ACHN (cell line): ENCODE data around the gene AGER.
A peak's percentile ranks its signal among the peaks of the same experiment; 100 is the strongest.

Experiments
- DNase-seq: peaks from one replicate; pipeline ENCODE4 v3.0.0-alpha.2; 2015
- in situ Hi-C: cut with HindIII; loops from 2 replicates; pipeline ENCODE4 v1.10.0; 2017; ENCODE audit warnings: low sequenced_read_pairs, low pct_ligation_motif_present, low pct_unique_long_range_greater_than_20kb

The AGER gene

DNA sequence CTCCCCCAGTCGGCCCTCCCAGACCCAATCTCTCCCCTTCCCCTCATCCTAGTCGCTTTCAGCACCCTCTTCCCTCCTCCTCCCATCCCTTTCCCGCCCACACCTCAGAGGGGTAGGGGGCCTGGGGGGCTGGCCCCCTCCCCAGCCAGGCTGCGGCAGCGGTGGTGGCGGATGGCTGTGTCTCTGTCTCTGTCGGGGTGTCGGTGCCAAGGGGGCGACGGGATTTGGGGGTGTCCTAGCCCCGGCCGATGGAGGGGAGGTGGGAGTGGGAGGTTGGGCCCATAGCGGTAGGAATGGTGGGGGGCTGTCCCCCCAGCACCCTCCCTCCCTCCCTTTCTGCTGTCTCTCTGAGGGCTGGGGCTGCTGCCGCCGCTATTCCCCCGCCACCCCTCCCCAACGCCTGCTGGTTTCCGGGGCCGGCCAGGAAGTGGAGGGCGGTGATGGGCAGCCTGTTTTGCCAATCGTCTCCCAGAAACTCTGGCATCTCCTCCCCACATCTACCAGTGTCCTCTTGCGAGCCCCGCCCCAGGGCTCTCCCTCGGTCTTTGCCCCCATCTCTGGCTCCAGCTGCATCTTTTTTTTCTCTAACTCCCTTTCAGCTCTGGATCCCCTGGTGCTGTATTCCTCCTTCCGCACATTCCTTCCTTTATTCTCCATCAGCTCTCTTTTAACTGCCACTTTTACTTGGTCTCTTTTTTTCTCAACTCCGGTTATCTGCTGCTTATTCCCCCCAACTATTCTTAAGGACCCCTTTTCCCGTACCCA is 8.2 kb downstream of the AGER start, which contains the start of gene AGPAT1:
TSS of gene AGPAT1 (minus strand) at position 374 of the 765 bp plus-strand sequence. CDS start 4,588 bp downstream, outside the sequence.
- in situ Hi-C loops, result no loop called here
- peak; percentile 91 for DNase-seq

DNA sequence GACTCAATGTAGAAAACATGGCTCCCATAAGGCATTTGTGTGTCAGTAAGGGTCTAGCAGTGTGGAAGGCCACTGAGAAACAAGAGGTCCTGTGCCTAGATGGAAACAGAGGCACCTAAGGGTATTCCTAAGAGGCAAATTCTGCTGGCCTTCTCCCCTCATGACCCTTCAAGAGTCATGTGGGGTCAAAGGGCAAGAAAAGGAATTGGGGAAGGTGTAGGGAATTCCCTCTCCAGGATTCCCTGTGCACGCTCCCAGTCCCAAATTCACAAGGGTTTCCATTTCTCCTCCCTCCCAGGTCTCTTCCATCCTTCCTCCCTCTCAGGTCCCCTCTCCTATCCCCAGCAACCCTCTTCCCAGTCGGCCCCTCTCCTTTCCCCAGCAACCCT is 8.7 kb downstream of the AGER start:
- in situ Hi-C loops, result no loop called here
- no peak for DNase-seq

DNA sequence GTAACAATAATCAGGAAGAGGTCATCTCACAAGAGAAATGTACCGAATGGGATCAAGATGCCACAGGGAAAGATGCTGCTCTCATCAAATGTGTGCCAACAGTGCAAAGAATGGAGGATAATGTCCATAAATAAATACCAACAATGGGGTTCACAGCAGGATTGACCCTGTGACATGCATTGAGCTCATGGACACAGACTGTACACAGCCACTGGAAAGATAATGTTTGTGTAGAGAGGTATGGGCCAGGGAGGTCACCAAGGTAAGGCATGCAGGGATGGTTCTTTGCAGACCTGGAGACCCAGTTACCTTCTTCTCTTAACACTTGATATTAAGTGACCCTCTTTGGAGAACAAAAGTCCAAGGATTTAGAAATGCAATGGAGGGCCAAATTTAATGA is 9.6 kb downstream of the AGER start:
- in situ Hi-C loops, result no loop called here

DNA sequence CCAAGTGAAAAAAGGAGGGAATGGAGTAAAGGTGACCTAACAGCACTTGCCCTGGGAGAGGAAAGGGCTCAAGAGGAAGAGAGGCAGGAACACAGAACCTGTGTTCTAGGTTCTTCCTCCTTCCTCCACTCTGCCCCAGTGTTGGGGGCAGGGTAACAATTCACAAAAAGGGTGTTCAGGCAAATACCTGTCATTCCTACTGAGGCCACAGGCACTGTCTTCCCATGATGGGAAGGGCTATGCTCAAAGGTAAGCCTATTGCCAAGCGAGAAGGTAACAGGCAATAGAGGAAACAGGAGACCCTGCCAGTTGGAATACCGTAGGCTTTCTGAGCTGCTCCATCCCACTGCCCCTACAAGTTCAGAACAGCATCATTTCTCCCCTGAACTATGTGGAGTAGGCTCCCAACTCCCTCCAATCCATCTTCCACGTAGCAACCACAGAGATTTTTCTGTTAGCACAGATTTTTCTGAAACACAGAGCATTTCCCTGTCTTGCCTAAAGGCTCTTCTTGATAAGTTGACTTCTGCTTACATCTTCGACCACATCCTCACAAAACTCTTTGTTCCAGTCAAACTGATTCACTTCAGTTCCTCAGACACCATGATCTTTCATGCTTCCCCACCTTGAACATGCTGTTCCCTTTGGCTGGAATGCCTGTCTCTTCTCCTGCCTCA is 10.9 kb downstream of the AGER start:
- no peak for DNase-seq
- in situ Hi-C loops, result no loop called here

More for the DNA sequence above, 9.6 kb downstream of the AGER start:
- DNase-seq, result no peak

DNA sequence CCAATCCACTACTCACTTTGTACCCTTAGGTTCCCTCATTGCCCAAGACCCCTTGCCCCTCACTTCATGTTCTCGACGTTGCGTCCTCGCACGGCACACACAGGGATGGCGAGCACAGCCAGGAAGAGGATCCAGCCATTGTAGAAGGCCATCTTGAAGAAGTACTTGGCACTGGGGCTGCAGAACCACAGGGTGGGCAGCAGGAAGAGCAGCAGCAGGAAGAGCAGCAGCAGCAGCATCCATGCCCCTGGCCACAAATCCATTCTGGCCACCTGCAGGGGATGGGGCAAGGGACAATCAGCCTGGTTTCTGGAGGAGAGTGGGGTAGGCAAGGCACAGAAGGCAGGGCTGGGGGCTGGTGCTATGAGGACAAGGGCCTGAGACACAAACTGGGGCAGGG is 12.8 kb downstream of the AGER start:
- DNase-seq, result no peak
- in situ Hi-C loops, result no loop called here

DNA sequence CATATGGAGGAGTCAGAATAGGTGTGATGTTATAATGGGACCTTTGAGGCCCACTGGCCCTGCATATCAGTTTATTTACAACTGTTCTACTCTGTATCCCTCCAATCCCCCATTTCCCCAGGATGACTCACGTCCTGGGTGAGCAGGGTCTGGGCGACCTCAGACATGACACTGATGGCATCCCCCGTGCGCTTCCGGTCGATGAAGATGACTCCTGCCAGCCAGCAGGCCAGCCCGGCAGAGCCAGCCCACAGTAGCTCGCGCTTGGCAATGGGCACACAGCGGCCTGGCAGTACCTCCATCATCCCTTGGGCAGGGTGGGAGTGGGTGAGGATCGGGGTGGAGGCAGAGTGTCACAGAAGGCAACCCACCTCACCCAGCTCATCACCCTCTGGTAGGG is 13.8 kb downstream of the AGER start:
- in situ Hi-C loops, result no loop called here

DNA sequence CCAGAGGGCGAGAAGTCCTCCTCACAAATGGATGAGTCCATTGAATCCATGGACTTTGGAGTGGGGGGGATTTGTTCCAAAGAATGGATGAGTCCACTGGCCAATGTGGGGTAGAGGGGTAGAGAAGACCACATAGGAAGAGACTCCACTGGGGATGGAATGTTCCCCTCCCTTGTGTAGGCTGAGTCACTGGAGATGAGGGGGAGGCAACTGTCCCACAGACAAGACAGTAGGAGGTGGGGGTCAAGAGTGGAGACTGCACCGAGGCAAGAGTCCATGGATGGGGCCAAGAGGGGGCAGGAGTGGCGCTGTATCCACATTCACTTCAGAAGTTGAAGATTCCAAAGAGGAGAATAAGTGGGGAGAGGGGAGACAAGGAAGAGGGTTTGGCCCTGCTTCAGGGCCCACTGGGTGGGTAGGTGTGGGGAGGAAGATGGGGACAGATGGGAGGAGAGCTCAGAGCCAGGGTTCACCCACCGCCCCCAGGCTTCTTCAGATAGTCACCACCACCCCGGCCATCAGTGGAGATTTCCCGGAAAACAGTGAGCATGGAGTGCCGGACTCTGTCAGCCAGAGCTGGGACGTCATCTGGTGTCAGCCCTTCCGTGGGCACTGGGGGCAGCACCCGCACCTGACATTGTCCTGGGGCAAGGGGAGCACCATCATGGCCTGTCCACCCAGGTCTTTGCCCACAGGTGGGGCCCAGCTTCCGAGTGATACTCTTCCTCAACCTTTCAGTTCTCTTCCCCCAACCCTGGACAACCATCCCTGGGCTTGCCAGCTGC is 15.1 kb downstream of the AGER start:
- in situ Hi-C loops, result no loop called here

More for the DNA sequence above, 13.8 kb downstream of the AGER start:
- DNase-seq, result no peak

DNA sequence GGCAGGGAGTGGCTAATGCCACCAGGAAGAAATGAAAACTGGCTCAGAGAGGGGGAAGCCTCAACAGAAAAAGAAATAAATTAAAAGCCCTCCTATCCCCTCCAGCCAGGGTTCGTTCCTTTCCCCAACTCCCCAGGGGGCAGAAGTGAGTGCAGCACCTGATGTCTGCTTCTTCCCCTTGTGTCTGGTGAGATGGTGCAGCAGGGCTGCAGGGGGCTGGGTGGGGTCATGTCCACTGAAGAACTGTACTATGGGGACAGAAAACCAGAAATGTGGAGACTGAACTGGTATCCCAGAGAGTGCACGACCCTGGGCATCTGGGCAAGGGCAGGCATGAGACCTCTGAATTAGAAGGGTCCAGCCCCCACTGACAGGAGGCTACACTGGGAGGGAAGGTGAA is 15.7 kb downstream of the AGER start:
- no peak for DNase-seq
- in situ Hi-C loops, result no loop called here

More for the DNA sequence above, 15.1 kb downstream of the AGER start:
- DNase-seq, result no peak

DNA sequence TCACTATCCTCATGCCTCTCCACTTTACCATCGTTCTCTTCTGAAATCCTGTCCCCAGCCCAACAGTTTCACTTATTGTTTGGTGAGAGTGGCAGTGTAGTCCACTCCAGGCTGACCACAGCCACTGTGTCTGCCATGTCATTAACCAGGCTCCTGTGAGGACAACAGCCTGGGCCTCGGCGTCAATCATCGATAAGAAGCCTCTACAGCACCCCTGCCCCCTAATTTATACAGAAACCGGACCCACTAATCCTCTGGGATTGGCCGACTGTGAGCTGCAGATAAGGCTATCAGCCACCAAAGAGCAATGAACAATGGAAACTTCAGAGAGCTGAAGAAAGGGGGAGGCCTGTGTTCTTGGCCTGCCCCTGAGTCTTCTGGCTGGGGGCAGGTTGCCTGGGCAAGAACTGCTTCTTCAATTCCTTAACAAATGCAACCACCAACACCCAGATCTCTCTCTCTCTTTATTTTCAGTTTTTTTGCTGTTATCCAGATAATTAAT is 16.2 kb downstream of the AGER start:
- in situ Hi-C loops, result no loop called here
- DNase-seq, result no peak

DNA sequence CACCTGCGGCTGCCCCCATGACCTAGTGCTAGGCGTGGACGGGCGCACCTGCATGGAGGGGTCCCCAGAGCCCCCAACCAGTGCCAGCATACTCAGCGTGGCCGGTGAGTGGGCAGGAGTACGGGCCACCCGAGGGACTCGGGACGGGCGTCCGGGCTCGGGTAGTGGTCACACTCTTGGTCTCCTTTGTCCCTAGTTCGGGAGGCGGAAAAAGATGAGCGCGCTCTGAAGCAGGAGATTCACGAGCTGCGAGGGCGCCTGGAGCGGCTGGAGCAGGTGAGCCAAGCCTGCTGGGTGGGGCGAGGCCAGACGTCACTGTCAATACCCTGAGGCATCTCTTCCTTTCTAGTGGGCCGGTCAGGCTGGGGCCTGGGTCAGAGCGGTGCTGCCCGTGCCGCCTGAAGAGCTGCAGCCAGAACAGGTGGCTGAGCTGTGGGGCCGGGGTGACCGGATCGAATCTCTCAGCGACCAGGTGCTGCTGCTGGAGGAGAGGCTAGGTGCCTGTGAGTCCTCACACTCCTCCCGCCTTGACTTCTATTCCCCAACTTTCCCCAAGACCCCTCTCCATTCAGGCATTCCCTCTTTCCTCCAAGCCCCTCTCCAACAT is 16.8 kb downstream of the AGER start:
- DNase-seq, result no peak

DNA sequence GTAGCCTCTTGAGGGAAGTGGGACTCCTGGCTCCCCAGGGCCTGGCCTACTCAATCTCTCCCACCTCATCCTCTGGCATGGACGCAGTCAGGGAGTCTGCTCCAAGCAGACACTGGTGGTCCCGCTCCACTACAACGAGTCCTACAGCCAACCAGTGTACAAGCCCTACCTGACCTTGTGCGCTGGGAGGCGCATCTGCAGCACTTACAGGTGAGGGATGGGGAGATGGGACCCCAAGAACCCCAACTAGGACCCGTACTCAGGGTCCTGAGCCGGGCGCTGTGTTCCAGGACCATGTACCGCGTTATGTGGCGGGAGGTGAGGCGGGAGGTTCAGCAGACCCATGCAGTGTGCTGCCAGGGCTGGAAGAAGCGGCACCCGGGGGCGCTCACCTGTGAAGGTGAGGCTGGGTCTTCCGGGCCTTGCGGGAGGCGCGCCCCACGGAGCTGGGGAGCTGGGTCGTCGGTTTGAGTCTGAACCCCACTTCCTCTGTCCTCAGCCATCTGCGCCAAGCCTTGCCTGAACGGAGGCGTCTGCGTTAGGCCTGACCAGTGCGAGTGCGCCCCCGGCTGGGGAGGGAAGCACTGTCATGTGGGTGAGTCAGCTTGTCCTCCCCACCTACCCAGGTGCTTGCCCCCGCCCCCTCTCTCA is 17.5 kb downstream of the AGER start:
- in situ Hi-C loops, result no loop called here
- DNase-seq, result no peak

More for the DNA sequence above, 16.8 kb downstream of the AGER start:
- in situ Hi-C loops, result no loop called here

DNA sequence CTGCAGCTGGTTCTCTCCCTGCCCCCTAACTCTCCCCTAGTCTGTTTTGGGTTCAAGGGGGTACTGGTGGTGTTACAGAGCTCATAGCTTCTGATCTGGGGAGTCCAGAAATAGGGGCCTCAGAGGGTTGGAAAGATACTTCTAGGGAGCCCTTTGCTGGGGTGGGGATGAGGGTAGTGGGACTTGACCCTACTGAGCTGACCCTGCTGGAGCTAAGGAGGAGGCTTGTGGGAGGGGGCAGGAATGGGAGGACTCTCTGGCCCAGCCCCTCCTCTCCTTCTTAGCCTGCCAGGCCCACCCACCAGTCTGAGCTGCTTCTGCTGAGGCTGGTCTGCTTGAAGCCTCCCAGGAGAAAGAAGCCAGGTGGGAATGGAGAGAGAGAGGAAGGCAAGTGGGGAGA is 19.8 kb downstream of the AGER start, which contains the start of gene EGFL8:
TSS of gene EGFL8 (plus strand) at position 301 of the 400 bp plus-strand sequence. CDS start 1,571 bp downstream, outside the sequence.
- no peak for DNase-seq
- in situ Hi-C loops, result no loop called here

DNA sequence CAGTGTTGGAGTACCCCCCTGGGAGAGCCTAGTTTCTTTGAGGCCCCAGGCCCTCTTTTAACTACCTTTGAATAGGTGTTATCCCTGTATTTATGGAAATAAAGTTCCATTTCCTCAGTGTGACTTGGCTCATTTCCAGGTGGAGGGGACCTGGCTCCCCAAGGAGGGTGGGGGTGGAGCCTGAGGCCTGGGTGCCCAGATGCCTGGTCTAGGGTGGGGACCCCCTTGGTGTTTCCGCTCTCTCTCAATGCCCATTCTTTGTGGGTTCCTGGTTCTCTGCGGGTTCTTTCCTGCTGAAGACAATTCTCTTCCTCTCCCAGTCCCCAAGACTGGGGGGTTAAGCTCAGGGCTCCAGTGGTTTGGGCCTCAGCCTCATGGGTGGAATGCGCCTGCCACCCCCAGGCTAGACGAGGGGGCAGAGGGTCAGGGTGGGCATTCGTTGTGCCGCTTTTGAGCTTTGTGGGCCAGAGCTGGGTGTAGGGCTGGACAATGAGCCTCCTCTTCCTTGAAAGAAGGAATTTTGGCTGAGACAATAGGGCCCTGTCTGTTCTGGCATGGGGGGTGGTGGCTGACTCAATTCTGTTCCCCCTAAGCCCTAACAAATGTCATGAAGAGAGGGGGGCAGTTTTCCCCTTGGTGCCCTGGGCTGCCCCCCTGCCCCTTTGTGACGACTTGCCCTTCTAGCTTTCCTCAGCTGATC is 20.3 kb downstream of the AGER start:
- DNase-seq, result no peak
- in situ Hi-C loops, result no loop called here

DNA sequence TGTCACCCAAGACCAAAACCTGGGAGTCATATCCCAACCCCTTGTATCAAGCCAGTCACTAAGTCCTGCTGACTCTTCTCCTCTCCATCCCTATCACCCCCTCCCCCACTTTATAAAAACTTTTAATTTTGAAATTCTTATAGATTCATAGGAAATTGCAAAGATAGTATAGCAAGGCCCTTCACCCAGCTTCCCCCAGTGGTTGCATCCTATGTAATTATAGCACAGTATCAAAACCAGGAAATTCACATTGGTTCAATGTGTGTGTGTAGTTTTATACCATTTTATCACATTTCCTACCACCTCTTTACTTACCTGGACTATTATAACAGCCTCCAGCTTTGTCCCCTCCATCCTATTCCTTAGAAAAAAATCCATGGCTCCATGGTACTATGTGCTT is 26.0 kb downstream of the AGER start:
- no peak for DNase-seq
- in situ Hi-C loops, result no loop called here

DNA sequence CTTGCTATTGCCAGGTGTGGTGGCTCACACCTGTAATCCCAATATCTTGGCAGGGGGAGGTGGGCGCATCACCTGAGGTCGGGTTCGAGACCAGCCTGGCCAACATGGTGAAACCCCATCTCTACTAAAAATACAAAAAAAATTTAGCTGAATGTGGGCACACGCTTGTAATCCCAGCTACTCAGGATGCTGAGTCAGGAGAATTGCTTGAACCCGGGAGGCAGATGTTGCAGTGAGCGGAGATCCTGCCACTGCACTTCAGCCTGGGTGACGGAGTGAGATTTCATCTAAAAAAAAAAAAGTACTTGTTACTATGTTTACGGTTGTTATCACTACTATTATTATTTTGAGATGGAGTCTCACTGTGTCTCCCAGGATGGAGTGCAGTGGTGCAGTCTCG is 27.2 kb downstream of the AGER start:
- no peak for DNase-seq

DNA sequence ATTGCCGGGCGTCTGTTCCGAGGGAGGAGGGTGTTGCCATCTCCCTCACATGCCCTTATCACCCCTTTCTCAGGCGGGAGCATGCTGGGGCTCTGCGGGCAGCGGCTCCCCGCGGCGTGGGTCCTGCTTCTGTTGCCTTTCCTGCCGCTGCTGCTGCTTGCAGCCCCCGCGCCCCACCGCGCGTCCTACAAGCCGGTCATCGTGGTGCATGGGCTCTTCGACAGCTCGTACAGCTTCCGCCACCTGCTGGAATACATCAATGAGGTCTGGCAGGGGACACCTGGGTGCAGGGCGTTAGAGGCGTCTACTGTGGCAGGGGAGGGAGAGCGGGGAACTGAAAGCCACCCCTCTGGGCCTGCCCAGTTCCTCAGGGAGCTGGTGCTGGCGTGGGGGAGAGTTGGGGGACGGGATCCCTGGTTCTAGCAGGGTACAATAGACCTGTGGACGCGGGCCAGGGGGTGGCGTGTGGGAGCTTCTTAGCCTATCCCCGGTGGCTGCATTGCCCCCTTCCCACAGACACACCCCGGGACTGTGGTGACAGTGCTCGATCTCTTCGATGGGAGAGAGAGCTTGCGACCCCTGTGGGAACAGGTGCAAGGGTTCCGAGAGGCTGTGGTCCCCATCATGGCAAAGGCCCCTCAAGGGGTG is 29.4 kb downstream of the AGER start:
- in situ Hi-C loops, result no loop called here
- peak; percentile 70 for DNase-seq

More for the DNA sequence above, 27.2 kb downstream of the AGER start:
- in situ Hi-C loops, result no loop called here
